Mucosa of stomach (tissue), 1 donor: ENCODE results near the gene H2AZ2.
"Not testable (repeated sequence)": the region's sequence is repeated elsewhere in the genome, so short reads cannot be mapped to it uniquely, and the experiment has no call there.

Experiments used
- H3K27me3 ChIP-seq: one replicate; pipeline ENCODE4 v1.7.0; 2013; ENCODE audit warnings: mild to moderate bottlenecking, low read length; ENCODE audit not compliant: control insufficient read depth, insufficient read depth
- H3K36me3 ChIP-seq: one replicate; pipeline ENCODE4 v1.7.0; 2013; ENCODE audit warnings: low read length; ENCODE audit not compliant: control insufficient read depth, insufficient read depth
- H3K4me1 ChIP-seq: one replicate; pipeline ENCODE4 v1.7.0; 2013; ENCODE audit warnings: mild to moderate bottlenecking, low read length; ENCODE audit not compliant: control insufficient read depth, insufficient read depth
- H3K4me3 ChIP-seq: one replicate; pipeline ENCODE4 v1.7.0; 2013; ENCODE audit warnings: low read length
- H3K9ac ChIP-seq: one replicate; pipeline ENCODE4 v1.7.0; 2013; ENCODE audit warnings: mild to moderate bottlenecking, low read length, moderate library complexity
- H3K9me3 ChIP-seq: one replicate; pipeline ENCODE4 v1.7.0; 2013; ENCODE audit warnings: mild to moderate bottlenecking, low read length, moderate library complexity; ENCODE audit not compliant: control insufficient read depth
- donor health status: Pancreatic carcinoma.

The H2AZ2 gene

DNA sequence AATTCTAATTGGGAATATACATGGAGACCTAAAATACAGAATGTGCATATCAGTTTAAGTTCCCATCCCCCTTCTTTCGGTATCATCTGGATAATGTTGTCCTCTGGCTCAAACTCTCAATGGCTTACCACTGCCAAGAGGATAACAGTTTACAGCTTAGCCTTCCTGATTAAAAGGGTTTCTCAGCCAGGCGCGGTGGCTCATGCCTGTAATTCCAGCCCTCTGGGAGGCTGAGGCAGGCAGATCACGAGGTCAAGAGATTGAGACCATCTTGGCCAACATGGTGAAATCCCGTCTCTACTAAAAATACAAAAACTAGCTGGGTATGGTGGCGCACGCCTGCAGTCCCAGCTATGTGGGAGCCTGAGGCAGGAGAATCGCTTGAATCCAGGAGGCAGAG lies 5.2 kb downstream of the H2AZ2 start:
- not testable (repeated sequence) for H3K36me3 ChIP-seq, H3K9ac ChIP-seq, H3K4me3 ChIP-seq, H3K4me1 ChIP-seq, H3K27me3 ChIP-seq, H3K9me3 ChIP-seq

DNA sequence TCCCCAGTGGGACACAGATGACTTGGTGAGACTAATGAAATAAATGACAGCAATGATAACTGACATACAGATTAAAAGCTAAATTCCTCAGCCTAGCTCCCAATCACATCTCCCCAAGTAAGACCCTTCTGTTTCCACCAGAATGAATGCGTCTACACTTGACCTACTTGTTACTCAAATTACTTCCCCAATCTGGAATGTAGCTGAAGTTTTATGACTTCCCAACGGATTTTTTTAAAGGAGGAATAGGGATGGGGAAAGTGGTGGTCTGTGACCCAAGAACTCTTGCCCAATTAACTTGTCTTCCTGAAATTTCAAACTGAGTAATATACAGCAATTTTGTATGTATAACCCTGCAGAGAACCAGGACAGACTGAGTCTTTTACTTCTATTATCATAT lies 9.1 kb downstream of the H2AZ2 start:
- Histone ChIP-seq H3K27me3 (no peaks in the 10 kb centered on the region), H3K4me1 (no peaks in the 10 kb centered on the region), H3K36me3 (no peaks in the 10 kb centered on the region), H3K9ac (no peak overlapping the region), H3K4me3 (no peak overlapping the region), H3K9me3 (no peaks in the 10 kb centered on the region)

DNA sequence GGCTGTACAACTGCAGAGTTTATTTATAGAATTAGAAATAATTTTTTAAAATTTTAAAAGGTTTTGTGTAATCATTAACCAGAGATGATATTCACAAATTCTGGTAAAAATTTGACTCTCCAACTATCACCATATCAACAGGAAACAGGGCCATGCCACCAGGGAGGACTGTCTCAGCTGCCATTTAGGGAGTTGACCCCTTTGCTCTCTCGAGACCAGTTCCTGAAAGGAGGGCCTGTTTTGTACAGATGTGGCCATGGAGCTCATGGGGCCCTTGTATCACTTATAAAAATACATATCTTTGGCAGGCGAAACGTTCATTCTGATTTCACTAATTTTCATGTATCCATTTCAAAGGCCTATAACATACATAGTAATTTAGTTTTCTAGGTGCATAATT lies 20.3 kb downstream of the H2AZ2 start:
- Histone ChIP-seq H3K36me3 (peaks cover 3% of the 10 kb centered on the region), H3K9me3 (no peaks in the 10 kb centered on the region), H3K27me3 (no peaks in the 10 kb centered on the region), H3K9ac (no peak overlapping the region), H3K4me1 (no peaks in the 10 kb centered on the region), H3K4me3 (no peak overlapping the region)

DNA sequence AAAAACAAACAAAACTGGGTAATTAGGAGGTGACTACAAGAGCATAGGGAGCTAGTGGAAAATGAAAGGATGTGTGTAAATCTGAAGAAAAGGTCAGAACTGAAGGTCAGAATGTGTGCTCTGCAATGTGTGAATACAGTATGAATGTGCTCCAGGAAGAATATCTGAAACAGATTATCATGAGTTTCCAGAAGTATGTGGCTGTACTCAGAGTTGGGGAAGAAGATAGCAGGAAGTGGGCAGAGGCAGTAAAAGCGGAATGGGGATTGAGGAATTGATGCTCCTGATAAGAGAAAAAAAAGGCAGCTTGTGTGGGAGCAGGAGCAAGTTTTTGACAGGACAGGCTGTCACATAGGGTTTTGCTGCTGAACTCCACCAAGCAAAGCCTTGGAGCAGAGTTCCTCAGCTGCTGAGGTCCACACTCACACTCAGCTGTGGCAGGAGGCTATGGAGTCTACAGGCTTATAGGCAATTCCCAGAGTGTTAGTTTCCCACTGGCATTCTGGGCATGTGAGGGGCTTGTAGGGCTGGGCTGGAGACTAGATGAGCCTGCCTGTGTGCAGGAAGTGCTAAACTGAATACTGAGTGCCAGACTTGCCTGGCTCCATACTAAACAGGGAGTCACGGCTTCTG lies 22.9 kb downstream of the H2AZ2 start:
- peaks cover 3% of the 10 kb centered on the region for H3K36me3 ChIP-seq
- H3K27me3 ChIP-seq: no peaks in the 10 kb centered on the region
- H3K4me1 ChIP-seq: no peaks in the 10 kb centered on the region
- H3K9ac ChIP-seq: no peak overlapping the region
- no peaks in the 10 kb centered on the region for H3K9me3 ChIP-seq
- H3K4me3 ChIP-seq: no peak overlapping the region

DNA sequence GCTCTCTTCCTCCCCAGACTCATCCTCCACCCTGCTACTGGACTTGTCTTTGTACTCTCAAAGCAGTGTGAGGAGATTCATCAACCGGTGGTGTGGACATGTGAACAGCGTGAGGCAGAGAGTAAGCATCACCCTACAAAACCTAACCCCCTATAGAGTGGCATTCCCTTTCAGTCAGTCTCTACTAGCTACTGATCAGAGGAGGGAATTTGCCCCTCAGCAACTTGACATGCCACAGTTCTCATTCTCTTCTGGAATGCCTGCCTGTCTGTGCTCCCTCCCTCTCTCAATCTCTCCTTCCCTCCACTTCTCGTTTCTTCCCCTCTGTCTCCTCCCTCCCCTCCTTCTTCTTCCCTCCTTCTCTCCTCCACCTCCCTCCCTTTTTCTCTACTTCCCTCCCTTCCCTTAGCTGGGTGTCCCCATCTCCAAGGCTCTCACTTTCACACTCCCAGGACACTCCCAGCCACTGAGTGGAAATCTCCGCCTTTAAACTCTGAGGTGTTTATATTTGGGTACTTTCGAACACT lies 24.6 kb downstream of the H2AZ2 start:
- no peaks in the 10 kb centered on the region for H3K4me1 ChIP-seq
- no peaks in the 10 kb centered on the region for H3K36me3 ChIP-seq
- no peaks in the 10 kb centered on the region for H3K9me3 ChIP-seq
- no peaks in the 10 kb centered on the region for H3K27me3 ChIP-seq
- no peak overlapping the region for H3K4me3 ChIP-seq
- no peak overlapping the region for H3K9ac ChIP-seq

DNA sequence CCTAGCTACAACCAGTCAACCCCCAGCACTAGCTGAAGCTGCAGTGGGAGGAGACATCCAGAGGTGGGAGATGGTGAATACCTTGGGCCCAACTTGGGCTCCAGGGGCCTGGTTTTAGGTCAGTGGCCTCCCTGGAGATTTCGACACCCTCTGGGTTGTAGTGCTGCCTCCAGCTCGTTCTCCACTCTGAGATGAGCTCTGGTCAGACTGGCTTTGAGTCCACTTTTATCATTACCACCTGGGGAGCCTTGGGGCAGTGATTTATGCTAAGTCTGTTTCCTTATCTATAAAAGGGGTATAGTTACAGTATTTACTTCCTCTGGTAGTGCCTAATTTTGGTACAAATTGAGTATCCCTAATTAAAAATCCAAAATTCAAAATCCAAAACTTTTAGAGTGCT lies 28.6 kb downstream of the H2AZ2 start:
- Histone ChIP-seq H3K9me3 (no peaks in the 10 kb centered on the region), H3K36me3 (no peaks in the 10 kb centered on the region), H3K9ac (no peak overlapping the region), H3K27me3 (no peaks in the 10 kb centered on the region), H3K4me3 (no peak overlapping the region), H3K4me1 (no peaks in the 10 kb centered on the region)

DNA sequence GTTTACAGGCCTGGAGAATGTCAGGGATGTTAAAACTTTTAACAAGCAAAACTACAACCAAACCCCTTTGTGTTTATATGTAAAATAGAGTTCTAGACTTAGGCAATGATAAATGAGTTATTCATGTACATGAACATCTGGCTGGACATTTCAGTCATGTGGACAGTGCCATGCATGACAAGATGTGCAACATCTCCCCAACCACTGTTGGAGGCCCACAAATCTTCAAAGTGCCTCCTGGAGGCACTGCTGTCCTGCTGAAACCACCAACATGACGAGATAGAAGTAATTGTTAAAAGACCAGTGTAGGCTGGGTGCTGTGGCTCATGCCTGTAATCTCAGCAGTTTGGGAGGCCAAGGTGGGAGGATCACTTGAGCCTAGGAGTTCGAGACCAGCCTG lies 33.0 kb downstream of the H2AZ2 start:
- Histone ChIP-seq H3K9me3 (no peaks in the 10 kb centered on the region), H3K27me3 (no peaks in the 10 kb centered on the region), H3K36me3 (no peaks in the 10 kb centered on the region), H3K4me1 (no peaks in the 10 kb centered on the region), H3K9ac (no peak overlapping the region), H3K4me3 (no peak overlapping the region)

DNA sequence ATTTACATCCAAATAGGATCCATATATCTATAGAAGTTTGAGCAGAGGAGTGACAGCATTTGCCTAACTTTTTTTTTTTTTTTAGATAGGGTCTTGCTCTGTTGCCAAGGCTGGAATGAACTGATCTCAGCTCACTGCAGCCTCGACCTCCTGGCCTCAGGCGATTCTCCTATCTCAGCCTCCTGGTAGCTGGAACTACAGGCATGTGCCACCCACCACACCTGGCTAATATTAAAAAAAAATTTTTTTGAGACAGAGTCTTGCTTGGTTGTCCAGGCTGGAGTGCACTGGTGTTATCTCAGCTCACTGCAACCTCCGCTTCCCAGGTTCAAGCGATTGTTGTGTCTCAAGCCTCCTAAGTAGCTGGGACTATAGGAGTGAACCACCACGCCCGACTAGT lies 36.3 kb downstream of the H2AZ2 start:
- no peaks in the 10 kb centered on the region for H3K4me1 ChIP-seq
- no peaks in the 10 kb centered on the region for H3K36me3 ChIP-seq
- H3K27me3 ChIP-seq: no peaks in the 10 kb centered on the region
- H3K9me3 ChIP-seq: no peaks in the 10 kb centered on the region
- no peak overlapping the region for H3K4me3 ChIP-seq
- no peak overlapping the region for H3K9ac ChIP-seq

DNA sequence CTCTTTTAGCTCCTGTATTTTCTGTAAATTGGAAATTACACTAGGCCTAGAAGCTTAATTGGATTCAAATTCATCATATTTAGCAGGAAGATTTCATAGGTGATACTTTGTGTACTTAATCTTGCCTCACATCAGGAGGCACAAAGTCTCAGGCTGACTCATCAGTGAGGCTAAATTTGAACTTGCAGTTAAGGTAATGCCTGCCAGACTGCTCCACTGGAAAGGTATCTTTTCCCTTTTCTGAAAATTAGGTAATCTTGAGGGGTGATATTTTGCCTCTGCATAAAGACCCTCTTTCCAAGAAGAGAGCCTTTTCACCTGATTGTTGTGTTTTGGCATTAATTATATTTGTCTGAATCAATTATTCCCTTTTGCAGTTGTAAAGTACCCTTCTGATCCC lies 36.8 kb downstream of the H2AZ2 start:
- no peaks in the 10 kb centered on the region for H3K27me3 ChIP-seq
- no peaks in the 10 kb centered on the region for H3K9me3 ChIP-seq
- H3K9ac ChIP-seq: no peak overlapping the region
- H3K4me3 ChIP-seq: no peak overlapping the region
- no peaks in the 10 kb centered on the region for H3K36me3 ChIP-seq
- no peaks in the 10 kb centered on the region for H3K4me1 ChIP-seq

DNA sequence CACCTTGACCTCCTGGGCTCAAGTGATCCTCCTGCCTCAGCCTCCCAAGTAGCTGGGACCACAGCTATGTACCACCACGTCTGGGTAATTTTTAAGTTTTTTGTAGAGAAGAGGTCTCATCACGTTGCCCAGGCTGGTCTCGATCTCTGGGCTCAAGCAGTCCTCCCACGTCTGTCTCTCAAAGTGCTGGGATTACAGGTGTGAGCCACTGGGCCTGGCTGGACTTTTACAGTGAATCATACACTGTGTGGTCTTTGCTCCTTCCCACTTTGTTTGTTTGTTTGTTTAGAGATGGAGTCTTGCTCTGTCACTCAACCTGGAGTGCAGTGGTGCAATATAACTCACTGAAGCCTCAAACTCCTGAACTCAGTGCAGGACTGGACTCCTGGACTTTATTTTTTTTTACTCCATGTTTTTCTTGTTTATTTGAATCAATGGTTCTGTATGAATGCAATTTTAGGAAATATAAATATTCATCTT lies 38.9 kb downstream of the H2AZ2 start:
- H3K4me3 ChIP-seq: no peak overlapping the region
- no peaks in the 10 kb centered on the region for H3K27me3 ChIP-seq

DNA sequence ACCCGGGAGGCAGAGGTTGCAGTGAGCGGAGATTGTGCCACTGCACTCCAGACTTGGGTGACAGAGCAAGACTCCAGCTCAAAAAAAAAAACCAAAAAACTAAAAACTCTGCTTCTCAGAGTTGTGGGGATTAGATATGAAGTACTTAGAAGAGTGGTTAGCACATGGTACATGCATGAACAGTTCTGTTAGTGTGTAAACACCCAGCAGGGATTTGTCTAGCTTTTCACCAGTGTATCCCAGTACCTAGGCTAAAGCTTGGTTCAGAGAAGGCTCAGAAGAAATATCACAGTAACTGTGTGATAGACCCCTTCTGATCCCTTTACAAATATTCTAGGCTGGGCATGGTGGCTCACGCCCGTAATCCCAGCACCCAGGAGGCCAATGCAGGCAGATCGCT lies 41.9 kb downstream of the H2AZ2 start:
- Histone ChIP-seq H3K9ac (no peak overlapping the region), H3K9me3 (no peaks in the 10 kb centered on the region), H3K36me3 (peaks cover 10% of the 10 kb centered on the region), H3K4me1 (no peaks in the 10 kb centered on the region), H3K4me3 (no peak overlapping the region), H3K27me3 (no peaks in the 10 kb centered on the region)

More for the DNA sequence above, 38.9 kb downstream of the H2AZ2 start:
- Histone ChIP-seq H3K9me3 (no peaks in the 10 kb centered on the region), H3K36me3 (no peaks in the 10 kb centered on the region), H3K9ac (no peak overlapping the region), H3K4me1 (no peaks in the 10 kb centered on the region)

DNA sequence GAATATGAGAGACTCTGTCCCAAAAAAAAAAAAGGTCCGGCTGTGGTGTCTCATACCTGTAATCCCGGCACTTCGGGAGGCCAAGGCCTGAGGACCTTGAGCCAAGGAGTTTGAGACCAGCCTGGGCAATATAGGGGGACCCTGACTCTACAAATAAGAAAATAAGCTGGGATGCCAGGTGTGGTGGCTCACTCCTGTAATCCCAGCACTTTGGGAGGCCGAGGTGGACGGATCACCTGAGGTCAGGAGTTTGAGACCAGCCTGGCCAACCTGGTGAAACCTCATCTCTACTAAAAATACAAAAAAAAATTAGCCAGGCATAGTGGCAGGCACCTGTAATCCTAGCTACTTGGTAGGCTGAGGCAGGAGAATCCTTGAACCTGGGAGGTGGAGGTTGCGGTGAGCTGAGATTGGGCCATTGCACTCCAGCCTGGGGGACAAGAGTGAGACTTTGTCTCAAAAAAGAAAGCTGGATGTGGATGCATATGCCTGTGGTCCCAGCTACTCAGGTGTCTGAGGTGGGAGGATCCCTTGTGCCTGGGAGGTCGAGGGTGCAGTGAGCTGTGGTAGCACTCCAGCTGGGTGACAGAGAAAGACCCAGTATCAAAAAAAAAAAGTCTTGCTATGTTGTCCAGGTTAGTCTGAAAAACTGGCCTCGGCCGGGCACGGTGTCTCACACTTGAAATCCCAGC lies 43.9 kb downstream of the H2AZ2 start:
- H3K27me3 ChIP-seq, H3K9me3 ChIP-seq, H3K9ac ChIP-seq, H3K4me1 ChIP-seq, H3K4me3 ChIP-seq: not testable (repeated sequence)
- peaks cover 22% of the 10 kb centered on the region for H3K36me3 ChIP-seq
